Measurements from ENCODE around the gene ARHGAP40.

Gene ARHGAP40

GRCh38 chr20:38623061-38623460 is 21.5 kb downstream of the ARHGAP40 start:
- DNase-seq = no peak

GRCh38 chr20:38624084-38624483 is 22.5 kb downstream of the ARHGAP40 start:
- no peak for DNase-seq

- DNase-seq = no peak
Observed at GRCh38 chr20:38625896-38626295, 24.3 kb downstream of the ARHGAP40 start.

- DNase-seq = no peak
Observed at GRCh38 chr20:38626921-38627659, 25.5 kb downstream of the ARHGAP40 start.

DNA sequence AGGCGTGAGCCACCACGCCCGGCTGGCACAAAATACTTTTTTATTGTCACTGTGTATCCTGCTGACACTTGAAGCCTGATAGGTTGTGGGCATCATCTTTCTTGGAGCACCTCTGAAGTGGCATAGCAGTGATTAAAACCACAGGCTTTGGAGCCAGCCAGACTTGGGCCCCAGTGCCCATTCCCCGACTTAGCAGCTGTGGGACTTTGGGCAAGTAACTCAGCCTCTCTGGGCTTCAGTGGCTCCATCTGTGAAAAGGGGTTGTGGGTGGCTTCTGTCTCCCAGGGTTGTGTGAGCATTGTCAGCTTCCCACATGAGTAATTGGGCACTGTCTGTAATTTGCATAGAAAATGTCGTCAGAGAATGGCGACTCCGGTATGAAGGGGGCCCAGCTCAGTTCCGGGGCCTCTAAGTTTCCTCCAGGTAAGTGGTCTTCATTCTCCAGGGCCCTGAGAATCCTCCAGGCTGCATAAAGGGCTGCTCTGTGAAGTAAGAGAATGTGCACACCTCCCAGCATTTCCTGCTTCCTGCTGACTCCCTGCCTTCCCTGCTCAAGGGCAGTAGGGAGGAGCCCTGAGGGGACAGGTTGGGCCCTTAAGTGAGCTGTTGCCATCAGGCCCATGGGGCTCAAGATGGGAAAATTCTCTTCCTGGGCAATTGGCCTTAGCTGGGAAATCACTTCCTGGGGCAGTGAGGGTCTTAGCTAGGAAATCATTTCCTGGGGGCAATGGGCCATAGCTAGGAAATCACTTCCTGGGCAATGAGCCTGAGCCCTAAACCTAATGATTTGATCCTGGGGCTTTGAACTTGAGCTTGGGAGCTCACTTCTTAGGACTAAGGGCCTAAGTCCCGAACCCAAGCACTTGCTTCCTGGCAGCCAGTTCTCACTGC is 27.2 kb downstream of the ARHGAP40 start:
- DNase-seq = no peak

GRCh38 chr20:38629979-38630378 is 28.4 kb downstream of the ARHGAP40 start:
- no peak for DNase-seq

- DNase-seq = no peak
Observed at GRCh38 chr20:38630727-38631126, 29.1 kb downstream of the ARHGAP40 start.

DNA sequence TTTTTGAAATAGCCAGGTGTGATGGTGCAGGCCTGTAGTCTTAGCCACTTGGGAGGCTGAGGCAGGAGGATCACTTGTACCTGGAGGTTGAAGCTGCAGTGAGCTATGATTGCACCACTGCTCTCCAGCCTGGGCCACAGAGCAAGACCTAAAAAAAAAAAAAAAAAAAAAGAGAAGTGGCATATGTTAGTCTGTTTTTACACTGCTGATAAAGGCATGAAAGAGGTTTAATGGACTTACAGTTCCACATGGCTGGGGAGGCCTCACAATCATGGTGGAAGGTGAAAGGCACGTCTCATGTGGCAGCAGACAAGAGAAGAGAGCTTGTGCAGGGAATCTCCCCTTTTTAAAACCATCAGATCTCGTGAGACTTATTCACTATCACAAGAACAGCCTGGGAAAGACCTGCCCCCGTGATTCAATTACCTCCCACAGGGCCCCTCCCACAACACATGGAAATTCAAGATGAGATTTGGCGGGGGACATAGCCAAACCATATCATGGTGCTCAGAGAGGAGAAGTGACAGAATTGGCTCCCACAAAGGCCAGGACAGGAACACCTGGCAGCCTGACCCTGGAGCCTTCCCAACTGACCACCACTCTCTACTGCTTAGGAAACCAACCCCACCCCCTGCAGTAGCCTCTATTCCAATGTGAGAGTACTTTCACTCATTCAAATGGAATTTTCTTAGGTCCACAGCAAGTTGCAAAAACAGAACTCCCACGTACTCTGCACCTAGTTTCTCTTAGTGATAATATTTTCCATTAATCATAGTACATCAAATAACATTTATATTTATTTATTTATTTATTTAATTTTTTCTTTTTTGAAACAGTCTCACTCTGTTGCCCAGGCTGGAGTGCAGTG is 29.8 kb downstream of the ARHGAP40 start:
- no peak for DNase-seq

DNA sequence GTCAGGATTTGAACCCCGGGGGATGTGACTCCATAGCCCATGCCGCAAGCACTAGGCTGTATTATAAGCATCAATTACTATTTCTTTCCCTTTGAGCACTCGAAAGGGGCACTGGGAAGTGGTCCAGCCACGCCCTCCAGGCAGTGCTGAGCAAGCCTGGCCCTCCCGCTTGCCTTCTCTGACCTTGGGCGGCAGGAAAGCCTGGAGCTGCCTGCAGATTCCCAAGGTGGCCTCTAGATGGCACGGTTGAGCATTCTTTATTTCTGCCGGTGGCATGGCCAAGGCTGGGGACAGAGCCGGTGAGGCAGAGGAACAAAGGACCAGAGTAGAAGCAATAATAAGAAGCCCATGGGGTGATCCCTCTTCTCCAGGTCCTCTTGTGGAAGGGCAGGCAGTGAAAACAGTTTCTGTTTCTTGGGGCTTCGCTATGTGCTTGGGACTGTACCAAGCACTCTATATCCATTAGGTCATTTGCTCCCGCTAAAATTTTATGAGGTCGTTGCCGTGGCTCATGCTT is 32.0 kb downstream of the ARHGAP40 start:
- DNase-seq = peak; percentile 59

DNA sequence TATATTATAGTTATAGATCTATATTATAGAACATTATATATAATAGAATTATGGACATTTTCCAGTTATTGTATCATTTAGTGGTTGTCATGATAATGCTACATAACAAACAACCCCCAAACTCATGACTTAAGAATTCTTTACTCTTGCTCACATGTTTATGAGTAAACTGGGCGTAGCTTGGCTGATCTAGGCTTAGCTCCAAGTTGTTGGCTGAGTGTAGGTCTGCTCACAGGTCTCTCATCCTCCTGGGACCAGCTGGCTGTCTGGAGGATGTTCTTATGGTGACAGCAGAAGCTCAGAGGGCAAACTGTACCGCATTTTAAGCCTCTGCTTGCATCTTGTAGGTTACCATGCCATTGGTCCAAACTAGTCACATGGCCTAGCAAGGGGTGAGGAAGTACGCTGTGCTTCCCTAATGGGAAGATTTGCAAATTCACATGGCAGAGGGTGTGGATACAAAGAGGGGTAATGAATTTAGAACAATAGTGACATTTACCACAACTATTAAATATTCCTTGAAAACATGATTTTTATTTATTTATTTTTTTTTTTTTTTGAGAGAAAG is 34.2 kb downstream of the ARHGAP40 start:
- DNase-seq = no peak

DNA sequence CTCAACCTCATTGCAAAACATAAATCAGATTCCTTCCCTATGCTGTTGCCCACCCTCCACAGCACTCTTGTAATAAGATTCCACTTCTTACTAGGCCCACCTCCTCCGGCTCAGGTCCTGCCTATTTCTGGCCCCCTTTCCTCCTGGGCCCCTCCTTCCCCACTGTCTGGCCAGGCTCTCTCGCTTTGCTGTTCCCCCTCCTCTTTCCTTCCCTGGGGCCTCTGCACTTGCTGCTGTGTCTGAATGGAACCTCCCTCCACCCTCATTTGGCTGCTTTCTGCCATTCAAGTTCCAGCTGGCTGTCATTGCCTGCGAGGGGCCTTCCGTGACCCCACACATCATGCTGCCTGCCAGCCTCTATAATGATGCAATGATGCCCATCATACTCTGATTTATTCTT is 38.9 kb downstream of the ARHGAP40 start:
- no peak for DNase-seq

DNA sequence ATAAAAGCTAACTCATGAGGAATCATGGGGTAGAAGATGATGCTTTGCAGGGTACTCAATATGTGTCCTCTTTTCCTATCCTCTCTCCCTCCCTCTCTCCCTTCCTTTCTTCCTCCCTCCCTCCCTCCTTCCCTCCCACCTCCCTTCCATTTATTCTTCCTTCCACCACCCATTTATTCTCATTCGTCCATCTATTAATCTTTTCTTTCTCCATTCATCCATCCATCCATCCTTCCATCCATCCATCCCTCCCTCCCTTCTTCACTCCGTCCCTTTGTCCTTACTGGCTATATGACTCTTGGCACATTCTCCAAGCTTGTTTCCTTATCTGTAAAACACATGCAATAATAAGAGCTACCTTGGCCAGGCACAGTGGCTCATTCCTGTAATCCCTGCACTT is 40.9 kb downstream of the ARHGAP40 start:
- no peak for DNase-seq

- no peak for DNase-seq
Observed at GRCh38 chr20:38644588-38645260, 43.1 kb downstream of the ARHGAP40 start.

GRCh38 chr20:38645351-38645750 is 43.7 kb downstream of the ARHGAP40 start:
- no peak for DNase-seq

GRCh38 chr20:38645980-38646858 is 44.6 kb downstream of the ARHGAP40 start:
- peak; percentile 89 for DNase-seq

DNA sequence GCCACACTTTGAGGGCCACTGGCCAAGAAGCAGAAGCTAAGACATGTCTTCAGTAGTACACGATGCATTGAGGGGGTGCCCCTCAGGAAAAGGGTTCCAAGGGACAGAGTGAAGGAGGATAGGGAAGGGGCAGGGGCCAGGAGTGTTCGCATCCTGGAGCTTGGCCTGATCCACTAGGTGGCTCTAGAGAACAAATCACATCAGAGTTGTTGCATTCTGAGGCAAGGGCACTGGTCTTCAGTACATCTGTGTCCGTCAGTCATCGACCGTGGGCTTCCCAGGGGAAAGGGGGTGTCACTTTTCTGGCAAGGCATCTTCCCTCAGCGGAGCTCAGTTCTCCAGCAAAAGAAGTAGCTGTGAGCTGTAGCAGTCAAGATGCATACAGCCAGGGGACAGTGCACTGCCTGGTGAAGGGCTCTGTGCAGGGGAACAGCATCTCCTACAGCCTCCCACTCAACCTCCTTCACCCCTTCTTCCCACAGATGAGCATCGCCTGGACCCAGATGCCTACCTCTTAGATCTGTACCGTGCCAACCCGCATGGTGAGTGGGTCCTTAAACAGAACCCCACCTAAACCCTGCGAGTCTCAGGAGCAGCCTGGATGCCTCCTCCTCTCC is 47.8 kb downstream of the ARHGAP40 start:
- DNase-seq = no peak

DNA sequence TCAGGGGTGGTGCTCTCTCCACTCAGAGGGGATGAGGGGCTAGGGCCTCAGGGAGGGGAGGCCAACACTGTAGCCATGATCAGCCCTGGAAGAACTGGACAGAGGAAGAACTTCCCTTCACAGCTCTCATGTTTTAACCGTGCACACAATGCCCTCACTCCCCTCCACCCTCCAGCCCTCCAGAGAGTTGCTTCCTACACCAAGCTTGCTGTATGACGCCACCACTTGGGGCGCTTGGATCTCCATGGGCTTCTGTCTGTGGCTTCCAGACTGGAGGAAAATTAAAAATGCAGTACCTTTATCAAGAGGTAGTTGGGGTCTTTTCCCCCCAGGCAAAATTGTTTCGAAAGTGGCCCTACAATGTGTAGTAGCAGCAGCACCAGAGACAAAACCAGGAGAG is 48.4 kb downstream of the ARHGAP40 start:
- DNase-seq = no peak

DNA sequence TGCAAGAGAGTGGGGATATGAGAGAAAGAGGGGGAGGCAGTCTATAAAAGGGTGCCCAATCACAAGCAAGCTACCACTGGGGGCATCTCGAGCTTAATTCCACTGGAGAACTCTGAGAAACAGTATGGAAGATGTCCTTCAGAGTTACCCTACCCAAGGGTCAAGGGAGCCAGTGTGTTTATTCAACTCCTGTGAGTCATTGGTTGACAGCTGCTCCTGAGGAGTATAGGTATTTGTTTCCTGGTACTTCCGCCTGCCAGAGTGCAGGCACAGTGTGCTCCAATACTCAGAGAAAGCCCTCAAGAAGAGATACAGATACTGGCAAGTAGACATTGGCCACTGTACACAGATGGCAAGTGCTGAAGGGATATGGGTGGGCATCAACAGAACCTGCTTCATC is 49.5 kb downstream of the ARHGAP40 start:
- no peak for DNase-seq

DNA sequence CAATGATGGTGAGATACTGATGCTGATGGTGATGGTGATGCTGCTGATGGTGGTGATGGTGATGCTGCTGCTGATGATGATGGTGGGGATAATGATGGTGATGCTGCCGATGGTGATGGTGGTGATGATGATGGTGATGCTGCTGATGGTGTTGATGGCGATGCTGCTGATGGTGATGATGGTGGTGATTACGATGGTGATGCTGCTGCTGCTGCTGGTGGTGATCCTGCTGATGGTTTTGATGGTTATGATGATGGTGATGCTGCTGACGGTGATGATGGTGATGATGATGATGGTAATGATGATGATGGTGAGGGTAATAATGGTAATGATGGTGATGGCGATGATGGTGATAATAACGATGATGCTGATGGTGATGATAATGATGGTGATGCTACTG is 50.0 kb downstream of the ARHGAP40 start:
- DNase-seq = no peak

GRCh38 chr20:38652995-38653394 is 51.4 kb downstream of the ARHGAP40 start:
- DNase-seq = no peak

DNA sequence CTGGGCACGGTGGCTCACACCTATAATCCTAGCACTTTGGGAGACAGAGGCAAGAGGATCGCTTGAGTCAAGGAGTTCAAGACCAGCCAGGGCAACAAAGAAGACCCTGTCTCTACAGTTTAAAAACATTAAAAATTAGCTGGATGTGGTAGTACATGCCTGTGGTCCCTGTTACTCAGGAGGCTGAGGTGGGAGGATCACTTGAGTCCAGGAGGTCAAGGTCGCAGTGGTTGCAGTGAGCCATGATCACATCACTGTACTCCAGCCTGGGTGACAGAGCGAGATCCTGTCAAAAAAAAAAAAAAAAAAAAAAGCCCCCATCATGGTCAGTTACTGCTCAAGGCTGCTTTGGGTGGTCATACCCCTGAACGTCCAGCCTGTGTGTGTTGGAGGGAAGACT is 55.8 kb downstream of the ARHGAP40 start:
- DNase-seq = no peak

Data from activated CD8-positive, alpha-beta memory T cell treated with anti-CD3 and anti-CD28 coated beads, Interleukin-2, amount 50 U/mL, for 4 hours (primary cell).